ENCODE results near the gene DGCR8. TPM values are rescaled to one million over a fixed set of nuclear protein-coding genes. Genes with fewer than 3 reads are reported as not detected.
"Not testable (repeated sequence)": the region's sequence is repeated elsewhere in the genome, so short reads cannot be mapped to it uniquely, and the experiment has no call there.

DGCR8 gene
- total RNA-seq, 1 experiment from 2014 or later = 34.7 TPM

DNA sequence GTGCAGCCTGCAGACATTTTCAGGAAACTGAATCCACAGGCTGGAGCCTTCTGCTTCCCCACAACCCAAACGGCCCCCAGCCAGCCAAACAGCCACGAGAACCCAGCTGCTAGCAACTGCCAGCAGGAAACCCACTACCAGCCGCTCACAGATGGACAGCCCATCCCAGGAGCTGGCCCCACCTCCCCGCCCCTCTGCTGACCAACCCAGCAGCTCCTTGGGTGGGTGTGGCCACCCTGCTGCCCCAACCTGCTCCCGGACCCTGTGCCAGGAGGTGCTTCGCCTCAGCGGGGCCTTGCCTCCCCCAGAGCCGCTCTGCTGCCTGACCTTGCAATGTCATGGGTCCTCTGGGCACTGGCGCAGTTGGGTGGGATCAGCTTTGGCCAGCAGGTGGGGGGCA is 79.0 kb downstream of the DGCR8 start:
- Histone ChIP-seq H3F3A (ENCODE audit: insufficient read depth, low read depth) (no peaks in the 10 kb centered on the region), H4K20me1 (ENCODE audit: insufficient read depth) (peaks cover 3% of the 10 kb centered on the region; the same call in 1 of the 2 replicates), H3K27me3 (ENCODE audit: insufficient read depth, low read depth) (peaks cover 15% of the 10 kb centered on the region), H3K9me3 (ENCODE audit: insufficient read depth, low read depth) (no peaks in the 10 kb centered on the region), H2AFZ (no peak overlapping the region), H3K36me3 (ENCODE audit: low read depth) (no peaks in the 10 kb centered on the region), H3K9me2 (ENCODE audit: insufficient read depth) (no peaks in the 10 kb centered on the region), H3K79me2 (ENCODE audit: low read depth) (no peaks in the 10 kb centered on the region), H3K27ac (no peak overlapping the region), H3K4me1 (replicated peaks; ENCODE audit: insufficient read depth) (no peaks in the 10 kb centered on the region), H3K4me2 (no peak overlapping the region), H3K4me3 (no peak overlapping the region)
- TF ChIP-seq, protein P1, sequence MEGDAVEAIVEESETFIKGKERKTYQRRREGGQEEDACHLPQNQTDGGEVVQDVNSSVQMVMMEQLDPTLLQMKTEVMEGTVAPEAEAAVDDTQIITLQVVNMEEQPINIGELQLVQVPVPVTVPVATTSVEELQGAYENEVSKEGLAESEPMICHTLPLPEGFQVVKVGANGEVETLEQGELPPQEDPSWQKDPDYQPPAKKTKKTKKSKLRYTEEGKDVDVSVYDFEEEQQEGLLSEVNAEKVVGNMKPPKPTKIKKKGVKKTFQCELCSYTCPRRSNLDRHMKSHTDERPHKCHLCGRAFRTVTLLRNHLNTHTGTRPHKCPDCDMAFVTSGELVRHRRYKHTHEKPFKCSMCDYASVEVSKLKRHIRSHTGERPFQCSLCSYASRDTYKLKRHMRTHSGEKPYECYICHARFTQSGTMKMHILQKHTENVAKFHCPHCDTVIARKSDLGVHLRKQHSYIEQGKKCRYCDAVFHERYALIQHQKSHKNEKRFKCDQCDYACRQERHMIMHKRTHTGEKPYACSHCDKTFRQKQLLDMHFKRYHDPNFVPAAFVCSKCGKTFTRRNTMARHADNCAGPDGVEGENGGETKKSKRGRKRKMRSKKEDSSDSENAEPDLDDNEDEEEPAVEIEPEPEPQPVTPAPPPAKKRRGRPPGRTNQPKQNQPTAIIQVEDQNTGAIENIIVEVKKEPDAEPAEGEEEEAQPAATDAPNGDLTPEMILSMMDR (conservative IDR thresholded peaks at IDR 0.05) = no peak
- TF ChIP-seq EZH2 (IDR thresholded peaks at IDR 0.05; ENCODE audit: low read depth) = no peak
- intact Hi-C loops (cut with micrococcal nuclease; ENCODE audit: unreplicated experiment) = loop anchor here (5.0 to 10.0 kb wide), 3 partner anchors 258 to 536 kb away; no protein-coding TSS in a partner anchor
- POLR2A ChIA-PET (ENCODE audit: unreplicated experiment) = no interaction called here
- DNase-seq = no peak
- BruUV-seq (replicated peaks) = no TSS peak
- CTCF ChIA-PET = interaction anchor here (0.6 kb wide), 1 partner anchor 296 kb away, joined by 3 read pairs; no protein-coding TSS in a partner anchor

DNA sequence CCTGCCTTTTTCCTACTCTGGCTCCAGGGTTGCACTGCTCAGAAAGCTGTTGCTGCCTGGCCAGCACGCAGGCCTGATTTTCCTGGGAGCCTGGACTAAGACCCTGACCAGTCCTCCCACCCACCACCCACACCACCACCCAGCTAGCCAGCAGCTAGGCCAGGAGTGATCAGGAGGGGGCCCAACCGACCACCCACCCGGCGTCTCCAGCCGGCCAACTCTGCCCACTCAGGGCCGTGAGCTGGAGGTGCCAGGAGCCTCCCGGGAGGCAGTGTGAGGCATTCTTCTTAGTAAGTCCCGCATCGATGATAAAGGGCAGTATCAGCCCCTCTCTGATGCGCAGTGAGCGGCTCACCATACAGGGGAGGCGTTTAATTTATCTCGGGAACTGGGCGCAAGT is 79.5 kb downstream of the DGCR8 start:
- H3K79me2 ChIP-seq (ENCODE audit: low read depth); H3K9me3 ChIP-seq (ENCODE audit: insufficient read depth, low read depth); POLR2A ChIA-PET (ENCODE audit: unreplicated experiment); H3K9me2 ChIP-seq (ENCODE audit: insufficient read depth); DNase-seq; H3K4me1 ChIP-seq (replicated peaks; ENCODE audit: insufficient read depth); BruUV-seq (replicated peaks); H3K4me2 ChIP-seq; H3K36me3 ChIP-seq (ENCODE audit: low read depth); H2AFZ ChIP-seq; H3F3A ChIP-seq (ENCODE audit: insufficient read depth, low read depth); H3K4me3 ChIP-seq; H4K20me1 ChIP-seq (ENCODE audit: insufficient read depth); H3K27ac ChIP-seq: not testable (repeated sequence)
- intact Hi-C loops (cut with micrococcal nuclease; ENCODE audit: unreplicated experiment) = loop anchor here (5.0 to 10.0 kb wide), 3 partner anchors 258 to 535 kb away; no protein-coding TSS in a partner anchor
- H3K27me3 ChIP-seq (ENCODE audit: insufficient read depth, low read depth) = peaks cover 15% of the 10 kb centered on the region
- CTCF ChIA-PET = interaction anchor here (0.6 kb wide), 1 partner anchor 296 kb away, joined by 3 read pairs; no protein-coding TSS in a partner anchor

DNA sequence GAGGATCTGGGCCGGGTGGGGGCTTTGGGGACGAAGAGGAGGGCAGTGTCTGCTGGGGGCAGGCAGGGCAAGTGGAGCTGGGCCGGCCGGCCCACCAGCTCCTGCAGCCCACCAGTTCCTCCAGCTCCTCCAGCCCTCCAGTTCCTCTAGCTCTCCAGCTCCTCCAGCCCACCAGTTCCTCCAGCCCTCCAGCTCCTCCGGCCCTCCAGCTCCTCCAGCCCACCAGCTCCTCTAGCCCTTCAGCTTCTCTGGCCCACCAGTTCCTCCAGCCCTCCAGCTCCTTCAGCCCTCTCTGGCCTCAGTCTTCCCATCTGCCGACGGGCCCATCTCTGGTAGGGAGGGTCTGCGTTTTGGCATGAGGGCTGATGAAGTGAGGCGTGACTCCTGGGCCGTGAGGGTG is 80.0 kb downstream of the DGCR8 start:
- CTCF ChIA-PET = no interaction called here
- no peaks in the 10 kb centered on the region for H3K9me2 ChIP-seq (ENCODE audit: insufficient read depth)
- no TSS peak for BruUV-seq (replicated peaks)

More for the DNA sequence above, 80.0 kb downstream of the DGCR8 start:
- POLR2A ChIA-PET (ENCODE audit: unreplicated experiment) = interaction anchor here (0.6 kb wide), 1 partner anchor 47 kb away, joined by 11 read pairs; no protein-coding TSS in a partner anchor
- H3K27ac ChIP-seq = no peak overlapping the region
- no peak overlapping the region for H2AFZ ChIP-seq
- no peaks in the 10 kb centered on the region for H3K36me3 ChIP-seq (ENCODE audit: low read depth)
- H3K27me3 ChIP-seq (ENCODE audit: insufficient read depth, low read depth) = peaks cover 15% of the 10 kb centered on the region
- TF ChIP-seq EZH2 (IDR thresholded peaks at IDR 0.05; ENCODE audit: low read depth) = no peak
- H4K20me1 ChIP-seq (ENCODE audit: insufficient read depth) = peaks cover 3% of the 10 kb centered on the region; the same call in 1 of the 2 replicates
- H3K4me3 ChIP-seq = no peak overlapping the region
- intact Hi-C loops (cut with micrococcal nuclease; ENCODE audit: unreplicated experiment) = no loop called here
- no peaks in the 10 kb centered on the region for H3F3A ChIP-seq (ENCODE audit: insufficient read depth, low read depth)
- H3K4me2 ChIP-seq = no peak overlapping the region
- H3K4me1 ChIP-seq (replicated peaks; ENCODE audit: insufficient read depth) = no peaks in the 10 kb centered on the region
- no peak for DNase-seq
- no peaks in the 10 kb centered on the region for H3K9me3 ChIP-seq (ENCODE audit: insufficient read depth, low read depth)
- H3K79me2 ChIP-seq (ENCODE audit: low read depth) = no peaks in the 10 kb centered on the region

Small RNA genes within 50 kb of the gene (microRNA-seq; reads per million reads assigned to microRNA genes)
- gene MIR185 (ENCODE audit: borderline number of aligned reads, borderline replicate concordance) = 657 reads per million, percentile 72 among the genes with 10 or more reads in this experiment
- not detected for gene MIR6816 (ENCODE audit: borderline number of aligned reads, borderline replicate concordance)

Other genes with a start within 250 kb of the DGCR8 start
- gene GNB1L, start 225.4 kb upstream of the DGCR8 start, total RNA-seq (2021) = 10.3 and 13.9 TPM in 2 replicates
- gene RTL10, start 225.4 kb upstream of the DGCR8 start, total RNA-seq (2021) = 20.9 and 23.5 TPM in 2 replicates
- gene COMT, start 138.5 kb upstream of the DGCR8 start, total RNA-seq (2021) = 99.9 and 107 TPM in 2 replicates
- 21.7 and 22.4 TPM in 2 replicates for gene TXNRD2, start 138.4 kb upstream of the DGCR8 start, total RNA-seq (2021)
- 15.6 and 21.0 TPM in 2 replicates for gene ARVCF, start 63.4 kb upstream of the DGCR8 start, total RNA-seq (2021)
- gene TANGO2, start 59.1 kb upstream of the DGCR8 start, total RNA-seq (2021) = 22.4 and 25.0 TPM in 2 replicates
- gene RANBP1, start 35.9 kb downstream of the DGCR8 start, total RNA-seq (2021) = 168 and 175 TPM in 2 replicates
- gene TRMT2A, start 37.0 kb downstream of the DGCR8 start, total RNA-seq (2021) = 31.5 and 32.7 TPM in 2 replicates
- gene ZDHHC8, start 51.6 kb downstream of the DGCR8 start, total RNA-seq (2021) = 34.4 and 46.8 TPM in 2 replicates
- gene CCDC188, start 70.8 kb downstream of the DGCR8 start, total RNA-seq (2021) = not detected in 2 replicates
- 5.0 and 7.0 TPM in 2 replicates for gene RTN4R, start 188.1 kb downstream of the DGCR8 start, total RNA-seq (2021)
- 37.6 and 46.0 TPM in 2 replicates for gene DGCR6L, start 239.8 kb downstream of the DGCR8 start, total RNA-seq (2021)

Data from PC-9 (cell line).